Activated CD8-positive, alpha-beta memory T cell treated with anti-CD3 and anti-CD28 coated beads for 1 hour (primary cell): Measurements from ENCODE around the gene F10.
"Not testable (repeated sequence)": the region's sequence is repeated elsewhere in the genome, so short reads cannot be mapped to it uniquely, and the experiment has no call there.

Source experiments
- DNase-seq, 2 donors: peaks; one replicate each; pipeline ENCODE4 v3.0.0-alpha.2; 2020; ENCODE audit warnings: low read depth in 1 of 2; ENCODE audit errors: extremely low read depth in 1 of 2

The F10 gene

GRCh38 chr13:113150550-113151365, 28.2 kb downstream of the F10 start:
- no peak for DNase-seq

GRCh38 chr13:113151745-113152690, 29.4 kb downstream of the F10 start:
- DNase-seq, result no peak

- DNase-seq, result no peak
Observed at GRCh38 chr13:113152691-113152983, 30.0 kb downstream of the F10 start.

GRCh38 chr13:113152984-113153809, 30.6 kb downstream of the F10 start:
- DNase-seq, result no peak

GRCh38 chr13:113153810-113154748, 31.5 kb downstream of the F10 start:
- DNase-seq, result peak; percentile 50 to 71

GRCh38 chr13:113155201-113155600, 32.6 kb downstream of the F10 start:
- no peak for DNase-seq

GRCh38 chr13:113155982-113156655, 33.5 kb downstream of the F10 start:
- no peak for DNase-seq

- no peak for DNase-seq
Observed at GRCh38 chr13:113157206-113157928, 34.8 kb downstream of the F10 start.

- no peak for DNase-seq
Observed at GRCh38 chr13:113157929-113158747, 35.5 kb downstream of the F10 start, which contains the start of gene PROZ. PROZ (plus strand) TSS chr13:113158648; CDS start chr13:113158661, 13 bp downstream.

GRCh38 chr13:113158946-113159345, 36.3 kb downstream of the F10 start:
- DNase-seq, result no peak

- no peak for DNase-seq
Observed at GRCh38 chr13:113159701-113160100, 37.1 kb downstream of the F10 start.

- no peak for DNase-seq
Observed at GRCh38 chr13:113160983-113161382, 38.4 kb downstream of the F10 start.

GRCh38 chr13:113161433-113161832, 38.8 kb downstream of the F10 start:
- DNase-seq, result no peak

- not testable (repeated sequence) for DNase-seq
Observed at GRCh38 chr13:113161975-113162374, 39.4 kb downstream of the F10 start.

GRCh38 chr13:113162783-113163685, 40.4 kb downstream of the F10 start:
- no peak for DNase-seq

- no peak for DNase-seq
Observed at GRCh38 chr13:113164492-113164891, 41.9 kb downstream of the F10 start.

- DNase-seq, result no peak
Observed at GRCh38 chr13:113166266-113166665, 43.7 kb downstream of the F10 start.
